A673 (cell line): ENCODE results near the gene LCN15.

Source experiments
- CTCF ChIP-seq: fragments of 300-800, 200-600 bp; sonication (generic); conservative IDR thresholded peaks from 2 replicates; pipeline ENCODE4 v1.5.1; 2017; ENCODE audit warnings: low read depth, mild to moderate bottlenecking, antibody characterized with exemption, low read length, moderate library complexity, mixed read lengths
- EZH2 ChIP-seq: fragments of 200-600 bp; sonication (generic); IDR thresholded peaks from 2 replicates; pipeline ENCODE4 v1.6.1; 2017; ENCODE audit warnings: borderline replicate concordance, low read depth, mild to moderate bottlenecking, mixed read lengths, antibody characterized with exemption, low read length; ENCODE audit not compliant: poor library complexity, severe bottlenecking

- TF ChIP-seq EZH2 (no peak), CTCF (no peak)
Observed at GRCh38 chr9:136725612-136726011, 38.7 kb downstream of the LCN15 start.
